Panc1 (cell line): Measurements from ENCODE around the gene SEC63. TPM values are rescaled to one million over a fixed set of nuclear protein-coding genes. Genes with fewer than 3 reads are reported as not detected.
A peak's percentile ranks its signal among the peaks of the same experiment; 100 is the strongest.
"Not testable (repeated sequence)": the region's sequence is repeated elsewhere in the genome, so short reads cannot be mapped to it uniquely, and the experiment has no call there.

ENCODE experiments used
- ATAC-seq: fragments of 200-7000 bp; cut with Tn5 transposase; 2 replicates; pipeline ENCODE4 v1.9.1; 2020; ENCODE audit warnings: mild to moderate bottlenecking, moderate library complexity
- BruUV-seq: library from RNA; stranded (reverse); fragments of 400-500 nt; replicated peaks from 2 replicates; lab custom pipeline; 2021; lab: Mats Ljungman, UMichigan
- CTCF ChIA-PET: fragments of 300-600 bp; sonication (Branson Sonifier 250); formaldehyde crosslinking; loops from one replicate; lab custom pipeline; 2022; ENCODE audit warnings: antibody characterized with exemption; lab: Charles Lee
- POLR2A ChIA-PET: fragments of 300-600 bp; sonication (Branson Sonifier 250); formaldehyde crosslinking; loops from one replicate; lab custom pipeline; 2022; ENCODE audit warnings: antibody characterized with exemption; lab: Charles Lee
- DNase-seq: peaks from one replicate; pipeline ENCODE4 v3.0.0-alpha.2; 2010; ENCODE audit warnings: low read depth, low spot score
- H3K27ac ChIP-seq: 2 replicates; pipeline ENCODE4 v1.5.1; 2011; ENCODE audit warnings: mild to moderate bottlenecking, low read length, inconsistent platforms
- H3K27me3 ChIP-seq: fragments of 200-500 bp; sonication (Bioruptor generic); 2 replicates; pipeline ENCODE4 v1.6.0; 2014; ENCODE audit warnings: low read length, inconsistent platforms; ENCODE audit not compliant: control insufficient read depth, insufficient read depth
- H3K36me3 ChIP-seq: fragments of 200-500 bp; sonication (Bioruptor generic); 2 replicates; pipeline ENCODE4 v1.5.1; 2014; ENCODE audit warnings: inconsistent platforms, mild to moderate bottlenecking, low read length, moderate library complexity; ENCODE audit not compliant: control insufficient read depth, insufficient read depth
- H3K4me1 ChIP-seq: 2 replicates; pipeline ENCODE4 v1.5.1; 2011; ENCODE audit warnings: inconsistent platforms, mild to moderate bottlenecking, low read length, moderate library complexity; ENCODE audit not compliant: control insufficient read depth, insufficient read depth
- H3K4me3 ChIP-seq, 2 experiments: 2 replicates each; pipeline ENCODE4 v1.5.1; 2011 to 2012; ENCODE audit warnings: low read depth in 2 of 2, low read length in 2 of 2, mild to moderate bottlenecking in 2 of 2, inconsistent platforms in 1 of 2, moderate library complexity in 1 of 2
- H3K9me3 ChIP-seq: fragments of 200-500 bp; sonication (Bioruptor generic); 2 replicates; pipeline ENCODE4 v1.5.1; 2014; ENCODE audit warnings: low read depth, mild to moderate bottlenecking, inconsistent platforms, low read length, moderate library complexity; ENCODE audit not compliant: control insufficient read depth, insufficient read depth
- CTCF ChIP-seq: fragments of 450-650 bp; IDR thresholded peaks from 2 replicates; pipeline ENCODE4 v1.5.1; 2017; ENCODE audit warnings: mild to moderate bottlenecking
- POLR2AphosphoS5 ChIP-seq: IDR thresholded peaks from 2 replicates; pipeline ENCODE4 v1.6.1; 2012; ENCODE audit warnings: mild to moderate bottlenecking, low read depth, low read length, moderate library complexity
- REST ChIP-seq, 2 experiments: IDR thresholded peaks; 2 replicates each; pipeline ENCODE4 v1.6.1; 2011 to 2012; ENCODE audit warnings: low read depth in 2 of 2, control low read depth in 1 of 2, low read length in 1 of 2, mild to moderate bottlenecking in 1 of 2, moderate library complexity in 1 of 2; ENCODE audit not compliant: insufficient read depth in 1 of 2
- SIN3A ChIP-seq: IDR thresholded peaks from 2 replicates; pipeline ENCODE4 v1.6.1; 2012; ENCODE audit warnings: low read depth, mild to moderate bottlenecking, low read length, moderate library complexity, borderline replicate concordance; ENCODE audit not compliant: insufficient read depth
- TCF7L2 ChIP-seq: IDR thresholded peaks from 2 replicates; pipeline ENCODE4 v1.6.1; 2011; ENCODE audit warnings: mild to moderate bottlenecking, low read depth, low read length, inconsistent platforms
- in situ Hi-C: cut with HindIII; loops from 2 replicates; pipeline ENCODE4 v1.10.0; 2016; ENCODE audit warnings: low sequenced_read_pairs, low pct_unique_long_range_greater_than_20kb
- intact Hi-C: fragments of 100-400 bp; cut with micrococcal nuclease; formaldehyde crosslinking; loops from one replicate; pipeline ENCODE4 v1.10.0; 2022; ENCODE audit not compliant: unreplicated experiment
- total RNA-seq: library from RNA; stranded (reverse); gene quantifications from one replicate; pipeline ENCODE4 v1.2.1, GENCODE V29; 2021; ENCODE audit not compliant: unreplicated experiment

Gene SEC63
- total RNA-seq, 1 experiment from 2014 or later = 172 TPM

GRCh38 chr6:107936162-107936909 lies 21.7 kb downstream of the SEC63 start:
- ChIA-PET POLR2A (no interaction called here), CTCF (interaction anchor here (0.7 kb wide), 1 partner anchor 1066 kb away, joined by 6 read pairs; no protein-coding TSS in a partner anchor)
- in situ Hi-C loops = no loop called here
- H3K4me1 ChIP-seq = no peaks in the 10 kb centered on the region
- intact Hi-C loops = no loop called here
- no peaks in the 10 kb centered on the region for H3K36me3 ChIP-seq
- H3K27me3 ChIP-seq = no peaks in the 10 kb centered on the region
- peak; percentile 50; the same call in 1 of the 2 replicates for ATAC-seq
- H3K27ac ChIP-seq = no peak overlapping the region
- peaks cover 11% of the 10 kb centered on the region; the same call in 1 of the 2 replicates for H3K9me3 ChIP-seq
- no TSS peak for BruUV-seq
- TF ChIP-seq SIN3A = no peak
- TF ChIP-seq CTCF = no peak
- TF ChIP-seq REST (IDR thresholded peaks at IDR 0.05; ENCODE audit: insufficient read depth in 1 of 2, low read depth in 2 of 2, low read length in 1 of 2) = no peak
- TF ChIP-seq POLR2AphosphoS5 = no peak
- no peak for TF ChIP-seq TCF7L2
- no peak for DNase-seq
- no peak overlapping the region for H3K4me3 ChIP-seq

GRCh38 chr6:107934229-107934628 lies 23.8 kb downstream of the SEC63 start:
- H3K27ac ChIP-seq, CTCF ChIA-PET, POLR2A ChIA-PET, H3K36me3 ChIP-seq, BruUV-seq, H3K4me1 ChIP-seq, in situ Hi-C loops, H3K4me3 ChIP-seq, H3K27me3 ChIP-seq, ATAC-seq, DNase-seq, intact Hi-C loops: not testable (repeated sequence)
- peaks cover 11% of the 10 kb centered on the region; the same call in 1 of the 2 replicates for H3K9me3 ChIP-seq

- ChIA-PET POLR2A (no interaction called here), CTCF (no interaction called here)
- in situ Hi-C loops = no loop called here
- no TSS peak for BruUV-seq
- intact Hi-C loops = no loop called here
- no peak for DNase-seq
- H3K4me3 ChIP-seq = no peak overlapping the region
- H3K4me1 ChIP-seq = no peaks in the 10 kb centered on the region
- no peak for ATAC-seq
- H3K27ac ChIP-seq = no peak overlapping the region
- H3K9me3 ChIP-seq = peaks cover 11% of the 10 kb centered on the region; the same call in 1 of the 2 replicates
- H3K36me3 ChIP-seq = no peaks in the 10 kb centered on the region
- TF ChIP-seq REST (IDR thresholded peaks at IDR 0.05; ENCODE audit: insufficient read depth in 1 of 2, low read depth in 2 of 2, low read length in 1 of 2) (no peak), CTCF (no peak), POLR2AphosphoS5 (no peak), SIN3A (no peak), TCF7L2 (no peak)
- H3K27me3 ChIP-seq = no peaks in the 10 kb centered on the region
These were observed 25.4 kb downstream of the SEC63 start for GRCh38 chr6:107932580-107932979.
